Activated T-cell treated with anti-CD3 and anti-CD28 coated beads for 48 hours (primary cell): ENCODE results near the gene ARHGAP6.

Experiments
- DNase-seq: peaks from one replicate; pipeline ENCODE4 v3.0.0-alpha.2; 2020; ENCODE audit warnings: low read depth

The ARHGAP6 gene, protein sequence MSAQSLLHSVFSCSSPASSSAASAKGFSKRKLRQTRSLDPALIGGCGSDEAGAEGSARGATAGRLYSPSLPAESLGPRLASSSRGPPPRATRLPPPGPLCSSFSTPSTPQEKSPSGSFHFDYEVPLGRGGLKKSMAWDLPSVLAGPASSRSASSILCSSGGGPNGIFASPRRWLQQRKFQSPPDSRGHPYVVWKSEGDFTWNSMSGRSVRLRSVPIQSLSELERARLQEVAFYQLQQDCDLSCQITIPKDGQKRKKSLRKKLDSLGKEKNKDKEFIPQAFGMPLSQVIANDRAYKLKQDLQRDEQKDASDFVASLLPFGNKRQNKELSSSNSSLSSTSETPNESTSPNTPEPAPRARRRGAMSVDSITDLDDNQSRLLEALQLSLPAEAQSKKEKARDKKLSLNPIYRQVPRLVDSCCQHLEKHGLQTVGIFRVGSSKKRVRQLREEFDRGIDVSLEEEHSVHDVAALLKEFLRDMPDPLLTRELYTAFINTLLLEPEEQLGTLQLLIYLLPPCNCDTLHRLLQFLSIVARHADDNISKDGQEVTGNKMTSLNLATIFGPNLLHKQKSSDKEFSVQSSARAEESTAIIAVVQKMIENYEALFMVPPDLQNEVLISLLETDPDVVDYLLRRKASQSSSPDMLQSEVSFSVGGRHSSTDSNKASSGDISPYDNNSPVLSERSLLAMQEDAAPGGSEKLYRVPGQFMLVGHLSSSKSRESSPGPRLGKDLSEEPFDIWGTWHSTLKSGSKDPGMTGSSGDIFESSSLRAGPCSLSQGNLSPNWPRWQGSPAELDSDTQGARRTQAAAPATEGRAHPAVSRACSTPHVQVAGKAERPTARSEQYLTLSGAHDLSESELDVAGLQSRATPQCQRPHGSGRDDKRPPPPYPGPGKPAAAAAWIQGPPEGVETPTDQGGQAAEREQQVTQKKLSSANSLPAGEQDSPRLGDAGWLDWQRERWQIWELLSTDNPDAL (N-terminal part only)

GRCh38 chrX:11665168-11666111, at the start of gene ARHGAP6:
TSS of gene ARHGAP6 (minus strand) at chrX:11665920. CDS start at chrX:11664828, 1,092 bp downstream.
- no peak for DNase-seq

- no peak for DNase-seq
Observed at GRCh38 chrX:11704725-11705495, 39.2 kb upstream of the ARHGAP6 start.

- DNase-seq: no peak
Observed at GRCh38 chrX:11703855-11704254, 38.1 kb upstream of the ARHGAP6 start.

GRCh38 chrX:11702965-11703631, 37.4 kb upstream of the ARHGAP6 start:
- no peak for DNase-seq

GRCh38 chrX:11702420-11702819, 36.7 kb upstream of the ARHGAP6 start:
- DNase-seq: no peak

- no peak for DNase-seq
Observed at GRCh38 chrX:11698702-11699101, 33.0 kb upstream of the ARHGAP6 start.

- no peak for DNase-seq
Observed at GRCh38 chrX:11688201-11688600, 22.5 kb upstream of the ARHGAP6 start.

GRCh38 chrX:11687157-11687556, 21.4 kb upstream of the ARHGAP6 start:
- DNase-seq: no peak

- no peak for DNase-seq
Observed at GRCh38 chrX:11683057-11683456, 17.3 kb upstream of the ARHGAP6 start.

DNA sequence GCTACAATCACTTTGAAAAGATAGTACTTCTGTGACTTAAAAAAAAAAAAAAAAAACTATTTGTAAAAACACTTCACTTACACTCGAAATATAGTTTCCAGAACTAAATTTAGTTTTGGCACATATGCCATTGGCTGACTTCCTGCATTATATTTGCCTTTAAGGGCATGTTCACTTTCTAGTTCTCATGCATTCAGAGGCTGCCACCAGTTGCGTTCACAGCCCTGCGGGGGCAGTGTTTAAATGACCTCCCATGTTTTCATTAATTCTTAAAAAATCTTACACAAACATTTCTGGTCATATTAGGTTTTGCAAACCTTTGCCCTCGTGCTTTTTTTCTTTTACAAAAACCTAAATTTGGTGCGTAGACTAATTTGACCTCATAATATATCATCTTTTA, 12.4 kb upstream of the ARHGAP6 start:
- no peak for DNase-seq

- no peak for DNase-seq
Observed at GRCh38 chrX:11672213-11672612, 6.5 kb upstream of the ARHGAP6 start.

GRCh38 chrX:11670316-11670715, 4.6 kb upstream of the ARHGAP6 start:
- DNase-seq: no peak

DNA sequence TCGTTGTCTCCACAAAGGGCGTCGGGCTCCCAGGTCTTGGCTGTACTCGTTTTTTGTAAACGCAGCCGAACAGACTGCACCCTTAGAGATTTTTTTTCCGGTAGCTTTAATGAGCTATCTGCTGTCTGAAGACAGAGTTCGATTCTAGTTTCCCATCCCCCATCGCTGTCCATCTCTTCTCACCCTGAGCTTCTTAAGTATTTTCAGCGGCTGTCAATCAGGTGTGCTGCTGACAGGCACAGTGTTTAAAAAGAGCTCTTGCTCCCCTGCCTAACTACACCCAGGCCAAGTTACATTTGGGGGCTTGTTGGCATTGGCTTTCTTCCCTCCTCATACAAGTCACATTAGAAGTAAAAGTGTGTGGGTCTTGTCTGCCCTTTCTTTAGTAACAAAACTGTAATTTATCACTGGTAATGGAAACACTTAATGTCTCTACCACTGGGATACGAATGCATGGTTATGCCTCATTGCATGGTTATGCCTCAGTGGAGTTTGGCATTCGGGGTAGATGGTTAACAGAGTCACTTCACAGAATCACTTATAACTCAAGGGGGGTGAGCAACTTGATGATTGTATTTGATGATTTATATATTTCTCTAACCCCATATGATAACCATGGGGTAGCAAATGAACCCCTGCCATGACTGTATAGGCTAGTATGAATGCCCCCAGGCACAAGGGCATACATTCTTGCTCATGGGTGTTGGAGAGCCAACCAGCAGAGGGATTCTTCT, 1.4 kb upstream of the ARHGAP6 start:
- DNase-seq: no peak

DNA sequence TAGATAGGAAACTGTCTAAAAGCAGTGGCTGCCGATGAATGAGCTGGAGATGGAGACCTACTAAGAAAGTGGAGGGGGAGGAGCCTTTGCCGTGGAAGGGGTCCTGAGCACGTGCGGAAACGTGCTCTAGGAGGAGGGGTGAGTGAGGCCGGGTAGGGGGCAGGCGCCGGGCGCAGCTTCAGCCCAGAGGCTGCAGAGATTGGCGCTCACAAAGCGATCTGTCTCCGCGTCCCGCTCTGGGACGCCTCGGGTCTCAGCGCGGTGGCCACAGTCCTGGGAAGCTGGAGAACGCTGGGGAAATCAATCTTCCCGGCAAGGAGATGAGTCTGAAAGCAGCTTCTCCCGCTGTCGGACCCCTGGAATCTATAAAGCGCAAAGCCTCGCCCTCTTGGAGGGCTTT, 444 bp upstream of the ARHGAP6 start:
- no peak for DNase-seq

- DNase-seq: no peak
Observed at GRCh38 chrX:11664211-11665167, 1.2 kb downstream of the ARHGAP6 start.

- DNase-seq: no peak
Observed at GRCh38 chrX:11663875-11664210, 1.9 kb downstream of the ARHGAP6 start.

GRCh38 chrX:11655282-11656015, 10.3 kb downstream of the ARHGAP6 start:
- DNase-seq: no peak
